ENCODE data around the gene L3MBTL2. TPM values are rescaled to one million over a fixed set of nuclear protein-coding genes. Genes with fewer than 3 reads are reported as not detected.

Gene L3MBTL2
- total RNA-seq, 1 experiment from 2014 or later, result 25.6 TPM

DNA sequence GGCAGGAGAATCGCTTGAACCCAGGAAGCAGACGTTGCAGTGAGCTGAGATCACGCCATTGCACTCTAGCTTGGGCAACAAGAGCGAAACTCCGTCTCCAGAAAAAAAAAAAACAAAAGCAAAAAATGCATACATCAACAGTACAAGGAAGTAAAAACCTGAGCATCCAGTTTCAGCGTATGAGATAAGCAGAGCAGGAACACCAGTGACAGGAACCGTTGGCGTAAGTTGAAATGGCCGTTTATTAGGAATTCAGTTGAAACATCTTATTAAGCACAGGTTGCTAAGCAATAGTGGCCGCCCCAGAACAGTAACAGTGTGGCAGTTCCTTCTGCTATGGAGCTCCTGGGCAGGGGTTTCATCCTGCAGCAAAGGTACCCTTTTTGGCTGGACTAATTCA, 4.0 kb upstream of the L3MBTL2 start (continued):
- no peak for TF ChIP-seq ZNF512 (CRISPR knock-in tag; IDR thresholded peaks at IDR 0.05; ENCODE audit: borderline replicate concordance)

GRCh38 chr22:41203118-41203517, 2.0 kb upstream of the L3MBTL2 start:
- Mint-ChIP-seq H3K4me3 (no peak overlapping the region), H3K9me3 (no peaks in the 10 kb centered on the region), H3K4me1 (peaks cover 14% of the 10 kb centered on the region), H3K27ac (no peak overlapping the region), H3K27me3 (ENCODE audit: low read depth) (peaks cover 43% of the 10 kb centered on the region), H3K36me3 (no peaks in the 10 kb centered on the region)
- TF ChIP-seq ZNF396 (CRISPR knock-in tag; IDR thresholded peaks at IDR 0.05; ENCODE audit: borderline replicate concordance) (no peak), FOXK1 (CRISPR knock-in tag; IDR thresholded peaks at IDR 0.05) (no peak), ZBTB21 (CRISPR knock-in tag; IDR thresholded peaks at IDR 0.05; ENCODE audit: borderline replicate concordance) (no peak), ZNF263 (CRISPR knock-in tag; IDR thresholded peaks at IDR 0.05; ENCODE audit: low read depth) (no peak), TCF7 (CRISPR knock-in tag; IDR thresholded peaks at IDR 0.05; ENCODE audit: low read depth) (no peak), CBFB (CRISPR knock-in tag; IDR thresholded peaks at IDR 0.05; ENCODE audit: low read depth) (no peak)
- TF ChIP-seq, protein P1, sequence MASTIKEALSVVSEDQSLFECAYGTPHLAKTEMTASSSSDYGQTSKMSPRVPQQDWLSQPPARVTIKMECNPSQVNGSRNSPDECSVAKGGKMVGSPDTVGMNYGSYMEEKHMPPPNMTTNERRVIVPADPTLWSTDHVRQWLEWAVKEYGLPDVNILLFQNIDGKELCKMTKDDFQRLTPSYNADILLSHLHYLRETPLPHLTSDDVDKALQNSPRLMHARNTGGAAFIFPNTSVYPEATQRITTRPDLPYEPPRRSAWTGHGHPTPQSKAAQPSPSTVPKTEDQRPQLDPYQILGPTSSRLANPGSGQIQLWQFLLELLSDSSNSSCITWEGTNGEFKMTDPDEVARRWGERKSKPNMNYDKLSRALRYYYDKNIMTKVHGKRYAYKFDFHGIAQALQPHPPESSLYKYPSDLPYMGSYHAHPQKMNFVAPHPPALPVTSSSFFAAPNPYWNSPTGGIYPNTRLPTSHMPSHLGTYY (CRISPR knock-in tag; IDR thresholded peaks at IDR 0.05), result no peak
- TF ChIP-seq, protein P2, sequence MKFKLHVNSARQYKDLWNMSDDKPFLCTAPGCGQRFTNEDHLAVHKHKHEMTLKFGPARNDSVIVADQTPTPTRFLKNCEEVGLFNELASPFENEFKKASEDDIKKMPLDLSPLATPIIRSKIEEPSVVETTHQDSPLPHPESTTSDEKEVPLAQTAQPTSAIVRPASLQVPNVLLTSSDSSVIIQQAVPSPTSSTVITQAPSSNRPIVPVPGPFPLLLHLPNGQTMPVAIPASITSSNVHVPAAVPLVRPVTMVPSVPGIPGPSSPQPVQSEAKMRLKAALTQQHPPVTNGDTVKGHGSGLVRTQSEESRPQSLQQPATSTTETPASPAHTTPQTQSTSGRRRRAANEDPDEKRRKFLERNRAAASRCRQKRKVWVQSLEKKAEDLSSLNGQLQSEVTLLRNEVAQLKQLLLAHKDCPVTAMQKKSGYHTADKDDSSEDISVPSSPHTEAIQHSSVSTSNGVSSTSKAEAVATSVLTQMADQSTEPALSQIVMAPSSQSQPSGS (CRISPR knock-in tag; IDR thresholded peaks at IDR 0.05; ENCODE audit: borderline replicate concordance, low read depth), result no peak
- TF ChIP-seq, protein P3, sequence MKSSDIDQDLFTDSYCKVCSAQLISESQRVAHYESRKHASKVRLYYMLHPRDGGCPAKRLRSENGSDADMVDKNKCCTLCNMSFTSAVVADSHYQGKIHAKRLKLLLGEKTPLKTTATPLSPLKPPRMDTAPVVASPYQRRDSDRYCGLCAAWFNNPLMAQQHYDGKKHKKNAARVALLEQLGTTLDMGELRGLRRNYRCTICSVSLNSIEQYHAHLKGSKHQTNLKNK (CRISPR knock-in tag; IDR thresholded peaks at IDR 0.05), result no peak
- no peak for ATAC-seq
- DNase-seq (ENCODE audit: low spot score), result no peak
- CTCF ChIA-PET, result no interaction called here
- POLR2A ChIA-PET, result no interaction called here

GRCh38 chr22:41204066-41204465, 1.0 kb upstream of the L3MBTL2 start:
- Mint-ChIP-seq H3K36me3 (no peaks in the 10 kb centered on the region; the same call in 1 of the 2 replicates), H3K4me1 (peaks cover 14% of the 10 kb centered on the region), H3K4me3 (no peak overlapping the region), H3K9me3 (no peaks in the 10 kb centered on the region), H3K27ac (peak overlapping the region; percentile 83; the same call in 1 of the 2 replicates), H3K27me3 (ENCODE audit: low read depth) (peaks cover 33% of the 10 kb centered on the region)
- ATAC-seq (no peak), DNase-seq (ENCODE audit: low spot score) (no peak)
- CTCF ChIA-PET, result no interaction called here
- POLR2A ChIA-PET, result no interaction called here
- TF ChIP-seq, protein P4, sequence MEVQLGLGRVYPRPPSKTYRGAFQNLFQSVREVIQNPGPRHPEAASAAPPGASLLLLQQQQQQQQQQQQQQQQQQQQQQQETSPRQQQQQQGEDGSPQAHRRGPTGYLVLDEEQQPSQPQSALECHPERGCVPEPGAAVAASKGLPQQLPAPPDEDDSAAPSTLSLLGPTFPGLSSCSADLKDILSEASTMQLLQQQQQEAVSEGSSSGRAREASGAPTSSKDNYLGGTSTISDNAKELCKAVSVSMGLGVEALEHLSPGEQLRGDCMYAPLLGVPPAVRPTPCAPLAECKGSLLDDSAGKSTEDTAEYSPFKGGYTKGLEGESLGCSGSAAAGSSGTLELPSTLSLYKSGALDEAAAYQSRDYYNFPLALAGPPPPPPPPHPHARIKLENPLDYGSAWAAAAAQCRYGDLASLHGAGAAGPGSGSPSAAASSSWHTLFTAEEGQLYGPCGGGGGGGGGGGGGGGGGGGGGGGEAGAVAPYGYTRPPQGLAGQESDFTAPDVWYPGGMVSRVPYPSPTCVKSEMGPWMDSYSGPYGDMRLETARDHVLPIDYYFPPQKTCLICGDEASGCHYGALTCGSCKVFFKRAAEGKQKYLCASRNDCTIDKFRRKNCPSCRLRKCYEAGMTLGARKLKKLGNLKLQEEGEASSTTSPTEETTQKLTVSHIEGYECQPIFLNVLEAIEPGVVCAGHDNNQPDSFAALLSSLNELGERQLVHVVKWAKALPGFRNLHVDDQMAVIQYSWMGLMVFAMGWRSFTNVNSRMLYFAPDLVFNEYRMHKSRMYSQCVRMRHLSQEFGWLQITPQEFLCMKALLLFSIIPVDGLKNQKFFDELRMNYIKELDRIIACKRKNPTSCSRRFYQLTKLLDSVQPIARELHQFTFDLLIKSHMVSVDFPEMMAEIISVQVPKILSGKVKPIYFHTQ (CRISPR knock-in tag; IDR thresholded peaks at IDR 0.05), result no peak
- no peak for TF ChIP-seq ZNF671 (CRISPR knock-in tag; IDR thresholded peaks at IDR 0.05)
- TF ChIP-seq ETV6 (CRISPR knock-in tag; IDR thresholded peaks at IDR 0.05), result no peak
- TF ChIP-seq ZBTB43 (CRISPR knock-in tag; IDR thresholded peaks at IDR 0.05), result no peak
- TF ChIP-seq ZNF512 (CRISPR knock-in tag; IDR thresholded peaks at IDR 0.05; ENCODE audit: borderline replicate concordance), result no peak
- TF ChIP-seq, protein P5, sequence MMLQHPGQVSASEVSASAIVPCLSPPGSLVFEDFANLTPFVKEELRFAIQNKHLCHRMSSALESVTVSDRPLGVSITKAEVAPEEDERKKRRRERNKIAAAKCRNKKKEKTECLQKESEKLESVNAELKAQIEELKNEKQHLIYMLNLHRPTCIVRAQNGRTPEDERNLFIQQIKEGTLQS (CRISPR knock-in tag; conservative IDR thresholded peaks at IDR 0.05), result no peak
- TF ChIP-seq GABPB1 (CRISPR knock-in tag; IDR thresholded peaks at IDR 0.05), result no peak
- TF ChIP-seq, protein P6, sequence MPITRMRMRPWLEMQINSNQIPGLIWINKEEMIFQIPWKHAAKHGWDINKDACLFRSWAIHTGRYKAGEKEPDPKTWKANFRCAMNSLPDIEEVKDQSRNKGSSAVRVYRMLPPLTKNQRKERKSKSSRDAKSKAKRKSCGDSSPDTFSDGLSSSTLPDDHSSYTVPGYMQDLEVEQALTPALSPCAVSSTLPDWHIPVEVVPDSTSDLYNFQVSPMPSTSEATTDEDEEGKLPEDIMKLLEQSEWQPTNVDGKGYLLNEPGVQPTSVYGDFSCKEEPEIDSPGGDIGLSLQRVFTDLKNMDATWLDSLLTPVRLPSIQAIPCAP (CRISPR knock-in tag; IDR thresholded peaks at IDR 0.05), result no peak
- TF ChIP-seq, protein P1 (CRISPR knock-in tag; IDR thresholded peaks at IDR 0.05), result no peak
- no peak for TF ChIP-seq KAT7 (CRISPR knock-in tag; IDR thresholded peaks at IDR 0.05; ENCODE audit: borderline replicate concordance)
- no peak for TF ChIP-seq GRHL2 (CRISPR knock-in tag; IDR thresholded peaks at IDR 0.05; ENCODE audit: insufficient replicate concordance, severe bottlenecking)
